Stomach (tissue), 9 donors: ENCODE data around the gene POT1. TPM values are rescaled to one million over a fixed set of nuclear protein-coding genes. Genes with fewer than 3 reads are reported as not detected.
A peak's percentile ranks its signal among the peaks of the same experiment; 100 is the strongest.

Experiments
- DNase-seq, 2 donors: peaks; one replicate each; pipeline versions ENCODE4 v3.0.0 to v3.0.0-alpha.2; 2013 to 2019
- H3K27ac ChIP-seq, 5 donors: fragments of 200-600 bp in 4 of 5; sonication (generic) in 4 of 5; one replicate each; pipeline ENCODE4 v1.5.1; 2013 to 2019; ENCODE audit warnings: mild to moderate bottlenecking in 1 of 5, moderate library complexity in 1 of 5
- H3K27me3 ChIP-seq, 3 donors: fragments of 200-600 bp; sonication (generic); one replicate each; pipeline ENCODE4 v1.5.1; 2017 to 2019; ENCODE audit warnings: mixed run types in 1 of 3
- H3K36me3 ChIP-seq, 4 donors: fragments of 200-600 bp; sonication (generic); 1 replicate in 3 of 4; 2 replicates in 1 of 4; pipeline ENCODE4 v1.5.1; 2016 to 2019
- H3K4me1 ChIP-seq, 4 donors: fragments of 200-600 bp; sonication (generic); one replicate each; pipeline ENCODE4 v1.5.1; 2016 to 2019
- H3K4me3 ChIP-seq, 4 donors: fragments of 200-600 bp; sonication (generic) in 3 of 4; one replicate each; pipeline ENCODE4 v1.5.1; 2016 to 2019; ENCODE audit warnings: mild to moderate bottlenecking in 1 of 4
- H3K9me3 ChIP-seq, 4 donors: fragments of 200-600 bp; sonication (generic); one replicate each; pipeline ENCODE4 v1.5.1; 2016 to 2019
- CTCF ChIP-seq, 7 experiments: fragments of 450-650 bp in 4 of 7; fragments of 200-600 bp in 3 of 7; sonication (generic) in 3 of 7; IDR thresholded peaks; one replicate each; pipeline ENCODE4 v1.5.1; 2016 to 2019; ENCODE audit warnings: antibody characterized with exemption in 7 of 7, control low read depth in 2 of 7, mild to moderate bottlenecking in 1 of 7
- EP300 ChIP-seq: sonication (generic); formaldehyde crosslinking; IDR thresholded peaks from one replicate; pipeline ENCODE4 v1.6.1; 2017; ENCODE audit warnings: antibody characterized with exemption
- POLR2A ChIP-seq, 4 donors: fragments of 450-650 bp; IDR thresholded peaks; one replicate each; pipeline ENCODE4 v1.6.1; 2016; ENCODE audit warnings: antibody characterized with exemption in 4 of 4, control low read depth in 2 of 4, mild to moderate bottlenecking in 1 of 4, moderate library complexity in 1 of 4
- POLR2AphosphoS5 ChIP-seq, 3 donors: sonication (generic); formaldehyde crosslinking; IDR thresholded peaks; one replicate each; pipeline ENCODE4 v1.6.1; 2016; ENCODE audit warnings: antibody characterized with exemption in 3 of 3
- WGBS, 5 donors: extraction: QIAGEN DNeasy Blood & Tissue Kit in 3 of 5; methylation state at CpG; one replicate each; pipeline versions ENCODE4 v1.1.5 to v1.1.7; 2013 to 2018; 5-methylcytosine and 5-hydroxymethylcytosine counted together
- intact Hi-C: fragments of 100-400 bp; cut with DNase I; formaldehyde crosslinking; loops from one replicate; pipeline ENCODE4 v1.15.1; 2023; ENCODE audit warnings: low total_unique reads
- polyA plus RNA-seq, 3 donors: library from polyadenylated mRNA; stranded (reverse); fragments of 200-250 nt; gene quantifications; one replicate each; pipeline ENCODE4 v1.2.3, GENCODE V29; 2013
- total RNA-seq, 5 donors: library from RNA; depleted of rRNA; stranded (reverse); fragments of >200 nt; gene quantifications; one replicate each; pipeline versions ENCODE4 v1.1.0 to v1.2.3, GENCODE V29; 2014 to 2016
- donor health status: healthy with polysubstance abuse.
- donor health status: Bipolar disorder and iron deficiency.
- donor health status: healthy.

POT1 gene
- total and polyA plus RNA-seq, 8 donors: 4.3 to 47.5 (median 8.9) TPM

DNA sequence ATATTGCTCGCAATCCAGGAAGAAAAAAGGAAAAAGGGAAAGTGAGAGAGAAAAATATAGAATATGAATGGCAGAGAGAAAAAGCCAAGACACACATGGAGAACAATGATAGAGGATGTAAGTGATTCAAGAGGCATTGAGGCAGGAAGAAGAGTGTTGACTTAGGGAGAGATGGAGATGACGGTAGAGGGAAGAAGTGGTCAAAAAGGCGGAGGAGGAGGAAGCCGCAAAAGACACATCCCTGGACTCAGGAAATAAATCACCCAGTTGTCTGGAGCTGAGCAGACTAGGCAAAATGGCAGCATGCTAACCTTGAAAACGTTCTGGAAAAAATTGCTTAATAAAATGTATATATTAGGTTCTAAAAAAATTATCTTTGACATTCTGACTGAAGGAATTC lies 146.4 kb downstream of the POT1 start:
- no peaks in the 10 kb centered on the region for H3K27me3 ChIP-seq
- peaks cover 0 to 5% (median 0%) of the 10 kb centered on the region in 4 donors for H3K4me1 ChIP-seq
- WGBS, 5 donors: 81 to 88% (median 83%) methylated on average over 5 of the region's 5 CpGs
- no peak overlapping the region for H3K4me3 ChIP-seq
- intact Hi-C loops: no loop called here
- TF ChIP-seq POLR2A (IDR thresholded peaks at IDR 0.05) (no peak), POLR2AphosphoS5 (IDR thresholded peaks at IDR 0.05) (no peak), EP300 (no peak), CTCF (IDR thresholded peaks at IDR 0.05) (no peak)
- DNase-seq: no peak
- H3K9me3 ChIP-seq: no peaks in the 10 kb centered on the region
- H3K27ac ChIP-seq: no peak overlapping the region
- no peaks in the 10 kb centered on the region for H3K36me3 ChIP-seq

- Histone ChIP-seq H3K27ac (no peak overlapping the region), H3K36me3 (no peaks in the 10 kb centered on the region), H3K4me3 (no peak overlapping the region), H3K4me1 (peaks cover 0 to 5% (median 0%) of the 10 kb centered on the region in 4 donors), H3K27me3 (no peaks in the 10 kb centered on the region), H3K9me3 (no peaks in the 10 kb centered on the region)
- intact Hi-C loops: no loop called here
- 70 to 81% (median 80%) methylated on average over 12 of the region's 12 CpGs for WGBS, 5 donors
- no peak for TF ChIP-seq POLR2AphosphoS5 (IDR thresholded peaks at IDR 0.05)
- no peak for TF ChIP-seq CTCF (IDR thresholded peaks at IDR 0.05)
- DNase-seq: peak in 1 of 2 donors; percentile 16
Measured at GRCh38 chr7:124781907-124782734, 147.5 kb downstream of the POT1 start.

DNA sequence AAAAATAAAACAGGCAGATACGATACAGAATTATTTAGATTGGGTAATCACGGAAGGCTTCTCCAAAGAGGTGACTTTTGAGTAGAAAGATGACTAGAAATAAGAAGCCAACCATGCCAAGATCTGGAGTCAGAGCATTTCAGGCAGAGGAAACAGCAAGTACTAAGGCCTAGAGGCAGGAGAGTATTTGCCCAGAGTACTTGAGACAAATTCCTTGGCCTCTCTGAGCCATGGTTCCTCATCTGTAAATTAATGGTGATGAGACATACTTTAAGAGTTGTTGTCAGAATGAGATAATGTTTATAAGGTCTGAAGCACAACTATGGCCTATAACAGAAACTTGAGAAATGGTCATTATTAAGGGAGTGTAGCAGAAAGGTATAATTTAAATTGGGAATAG lies 148.2 kb downstream of the POT1 start:
- Histone ChIP-seq H3K27ac (no peak overlapping the region), H3K4me1 (peaks cover 0 to 5% (median 0%) of the 10 kb centered on the region in 4 donors), H3K4me3 (no peak overlapping the region), H3K27me3 (no peaks in the 10 kb centered on the region), H3K9me3 (no peaks in the 10 kb centered on the region), H3K36me3 (no peaks in the 10 kb centered on the region)
- DNase-seq: no peak
- intact Hi-C loops: no loop called here
- WGBS, 5 donors: 88 to 97% (median 93%) methylated on average over 2 of the region's 2 CpGs
- TF ChIP-seq CTCF (IDR thresholded peaks at IDR 0.05) (no peak), POLR2AphosphoS5 (IDR thresholded peaks at IDR 0.05) (no peak), EP300 (no peak), POLR2A (IDR thresholded peaks at IDR 0.05) (no peak)

DNA sequence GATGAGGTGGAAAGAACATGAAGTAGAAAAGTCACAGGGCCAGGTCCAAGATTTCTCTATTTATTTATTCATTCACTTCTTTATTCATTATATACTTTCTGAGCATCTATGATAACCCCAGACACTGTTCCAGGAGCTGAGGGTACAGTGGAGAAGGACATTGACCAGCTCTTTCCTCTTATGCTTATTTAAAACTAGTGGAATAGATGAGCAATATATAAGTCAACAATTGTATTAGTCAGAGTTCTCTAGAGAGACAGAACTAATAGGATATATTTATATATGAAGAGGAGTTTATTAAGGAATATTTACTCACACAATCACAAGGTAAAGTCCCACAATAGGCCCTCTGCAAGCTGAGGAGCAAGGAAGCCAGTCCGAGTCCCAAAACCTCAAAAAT lies 149.0 kb downstream of the POT1 start:
- no peak for TF ChIP-seq EP300
- no peak for TF ChIP-seq POLR2AphosphoS5 (IDR thresholded peaks at IDR 0.05)
- TF ChIP-seq CTCF (IDR thresholded peaks at IDR 0.05): no peak
- TF ChIP-seq POLR2A (IDR thresholded peaks at IDR 0.05): no peak
- Histone ChIP-seq H3K27ac (no peak overlapping the region), H3K4me3 (no peak overlapping the region), H3K9me3 (no peaks in the 10 kb centered on the region), H3K27me3 (no peaks in the 10 kb centered on the region), H3K36me3 (no peaks in the 10 kb centered on the region), H3K4me1 (peaks cover 0 to 5% (median 0%) of the 10 kb centered on the region in 4 donors)
- intact Hi-C loops: no loop called here
- no peak for DNase-seq
- WGBS, 5 donors: 78 to 94% (median 90%) methylated on average over 1 of the region's 1 CpG
